Gastroesophageal sphincter (tissue), 3 donors: ENCODE measurements around the gene EIF4A3.

Source experiments
- CTCF ChIP-seq, 4 experiments: fragments of 200-600 bp in 2 of 4; fragments of 450-650 bp in 2 of 4; sonication (generic) in 1 of 4; IDR thresholded peaks; one replicate each; pipeline ENCODE4 v1.5.1; 2017 to 2019; ENCODE audit warnings: antibody characterized with exemption in 4 of 4, mild to moderate bottlenecking in 2 of 4, moderate library complexity in 2 of 4
- EP300 ChIP-seq: sonication (generic); formaldehyde crosslinking; IDR thresholded peaks from one replicate; pipeline ENCODE4 v1.6.1; 2017; ENCODE audit warnings: antibody characterized with exemption, mild to moderate bottlenecking
- POLR2AphosphoS5 ChIP-seq: sonication (generic); formaldehyde crosslinking; IDR thresholded peaks from one replicate; pipeline ENCODE4 v1.6.1; 2017; ENCODE audit warnings: antibody characterized with exemption

- TF ChIP-seq POLR2AphosphoS5 (no peak), CTCF (IDR thresholded peaks at IDR 0.05) (no peak), EP300 (no peak)
Measured at GRCh38 chr17:80132906-80133625, 13.9 kb downstream of the EIF4A3 start.
